ENCODE measurements around the gene FURIN. TPM values are rescaled to one million over a fixed set of nuclear protein-coding genes. Genes with fewer than 3 reads are reported as not detected.

Gene FURIN
- total and polyA plus RNA-seq, 2 of the 4 experiments (the other 2 are of a cell fraction), result 34.8 to 54.3 TPM

DNA sequence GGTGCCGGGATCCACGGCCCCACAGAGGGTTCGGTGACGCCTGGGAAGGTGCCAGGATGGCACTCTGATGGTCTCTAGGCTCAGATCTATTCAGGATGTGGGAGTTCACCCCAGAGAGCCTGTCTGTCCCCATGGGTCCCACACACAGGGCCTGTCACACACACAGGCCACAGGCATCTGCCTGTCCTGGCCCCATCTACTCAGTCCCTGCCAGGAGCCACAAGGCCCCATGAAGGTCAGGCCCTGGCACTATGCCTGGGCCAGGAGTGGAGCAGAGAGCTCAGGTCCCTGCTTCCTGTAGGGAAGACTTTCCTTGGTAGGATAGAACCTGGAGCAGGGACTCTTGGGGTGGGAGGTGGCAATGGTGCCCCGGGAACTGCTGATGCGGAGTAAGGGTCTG, 49.0 kb upstream of the FURIN start:
- no peak for DNase-seq
- Histone ChIP-seq H4K20me1 (ENCODE audit: insufficient read depth, low read length) (no peaks in the 10 kb centered on the region), H4K91ac (ENCODE audit: insufficient read depth, low read depth, low read length) (no peak overlapping the region), H3K4me2 (ENCODE audit: low read depth, low read length) (no peak overlapping the region), H3K18ac (ENCODE audit: low read depth, low read length) (no peak overlapping the region), H3K23ac (ENCODE audit: low read depth, low read length) (no peak overlapping the region), H2BK5ac (ENCODE audit: low read depth, low read length, poor library complexity, severe bottlenecking) (no peak overlapping the region), H3K27me3 (ENCODE audit: control insufficient read depth, insufficient read depth, low read length) (peaks cover 11% of the 10 kb centered on the region), H4K8ac (ENCODE audit: low read depth in 2 of 2, low read length in 2 of 2) (no peak overlapping the region), H4K5ac (ENCODE audit: low read depth, low read length) (no peak overlapping the region), H2AK5ac (ENCODE audit: low read depth, low read length) (no peak overlapping the region), H3K56ac (ENCODE audit: extremely low read depth, insufficient read depth, low read length) (no peak overlapping the region), H2AFZ (replicated peaks; ENCODE audit: low read length, poor library complexity) (peak overlapping the region; percentile 15), H3K4me1 (ENCODE audit: control insufficient read depth, insufficient read depth, low read length) (peaks cover 2% of the 10 kb centered on the region; the same call in 1 of the 2 replicates), H3K9ac (ENCODE audit: low read depth, low read length) (no peak overlapping the region), H3K9me1 (ENCODE audit: insufficient read depth, low read length) (no peaks in the 10 kb centered on the region), H3K9me3 (ENCODE audit: control insufficient read depth, insufficient read depth, low read length) (no peaks in the 10 kb centered on the region), H2BK15ac (ENCODE audit: low read depth, low read length) (no peak overlapping the region), H3K36me3 (ENCODE audit: control insufficient read depth, insufficient read depth, low read length) (no peaks in the 10 kb centered on the region), H2BK120ac (ENCODE audit: low read depth, low read length) (no peak overlapping the region), H3K79me1 (ENCODE audit: low read depth in 1 of 2, low read length in 2 of 2) (no peaks in the 10 kb centered on the region), H3K27ac (ENCODE audit: insufficient read depth, low read length) (no peak overlapping the region), H3K14ac (replicated peaks; ENCODE audit: low read depth, low read length) (no peak overlapping the region), H3K4me3 (ENCODE audit: insufficient read depth, low read depth, low read length) (no peak overlapping the region), H2BK20ac (ENCODE audit: low read depth, low read length) (no peak overlapping the region), H2AK9ac (replicated peaks; ENCODE audit: low read depth, low read length, poor library complexity) (peak overlapping the region; percentile 84), H3K4ac (ENCODE audit: low read depth, low read length) (no peak overlapping the region)
- dilution Hi-C loops (cut with HindIII; ENCODE audit: low sequenced_read_pairs, unreplicated experiment), result no loop called here
- BruUV-seq (replicated peaks), result no TSS peak
- intact Hi-C loops (cut with micrococcal nuclease), result no loop called here
- CTCF ChIA-PET, result no interaction called here
- TF ChIP-seq CHD1 (IDR thresholded peaks at IDR 0.05; ENCODE audit: low read depth, low read length), result no peak
- no peak for TF ChIP-seq FOS (IDR thresholded peaks at IDR 0.05; ENCODE audit: low read depth, low read length)
- ATAC-seq (ENCODE audit: low read depth), result no peak
- POLR2A ChIA-PET (ENCODE audit: unreplicated experiment), result no interaction called here
- in situ Hi-C loops (cut with MboI; ENCODE audit: low sequenced_read_pairs), result no loop called here
- 100% methylated on average over 1 of the region's 6 CpGs; no CpG with 5 or more reads in 1 of the 2 experiments for WGBS, 2 experiments (ENCODE audit: extremely low coverage in 2 of 2, insufficient read length in 1 of 2)

Measured in IMR-90 (cell line).